ENCODE data around the gene GP2. TPM values are rescaled to one million over a fixed set of nuclear protein-coding genes. Genes with fewer than 3 reads are reported as not detected.

Gene GP2
- total and polyA plus RNA-seq, 2 donors (not counting 3 experiments of a cell fraction or from before 2014, with no cell fraction given), result not detected

- TF ChIP-seq GATA2 (IDR thresholded peaks at IDR 0.05; ENCODE audit: insufficient read depth, insufficient read length, low read depth, low read length) (no peak), EZH2 (IDR thresholded peaks at IDR 0.05; ENCODE audit: borderline replicate concordance, low read depth, low read length, severe bottlenecking) (no peak)
Measured at GRCh38 chr16:20344611-20345010, 17.3 kb upstream of the GP2 start.

GRCh38 chr16:20339744-20340143, 12.4 kb upstream of the GP2 start:
- Histone ChIP-seq H3K27me3 (ENCODE audit: control insufficient read depth in 2 of 2, insufficient read depth in 2 of 2, low read length in 2 of 2) (no peaks in the 10 kb centered on the region), H3K36me3 (ENCODE audit: control insufficient read depth in 2 of 2, extremely low read depth in 1 of 2, insufficient read depth in 2 of 2, low read length in 2 of 2) (no peaks in the 10 kb centered on the region), H3K4me2 (ENCODE audit: insufficient read depth, low read length) (no peak overlapping the region), H3K4me1 (ENCODE audit: control insufficient read depth, extremely low read depth, insufficient read depth, low read length) (no peaks in the 10 kb centered on the region), H2AFZ (ENCODE audit: low read depth, low read length) (no peak overlapping the region), H3K9me1 (replicated peaks; ENCODE audit: control insufficient read depth, extremely low read depth, insufficient read depth, low read length) (no peaks in the 10 kb centered on the region), H3K4me3 (replicated peaks in 1 of 3; ENCODE audit: insufficient read depth in 1 of 3, low read depth in 1 of 3, low read length in 3 of 3) (no peak overlapping the region), H3K9ac (replicated peaks; ENCODE audit: extremely low read depth, insufficient read depth, low read length) (no peak overlapping the region), H3K27ac (ENCODE audit: insufficient read depth, low read depth, low read length) (no peak overlapping the region), H3K79me2 (ENCODE audit: control insufficient read depth, insufficient read depth, low read length) (no peaks in the 10 kb centered on the region), H4K20me1 (replicated peaks; ENCODE audit: control insufficient read depth, extremely low read depth, insufficient read depth, low read length) (no peaks in the 10 kb centered on the region), H3K9me3 (replicated peaks; ENCODE audit: control insufficient read depth, insufficient read depth, low read length) (no peaks in the 10 kb centered on the region)
- no TSS peak for BruUV-seq (replicated peaks)
- FAIRE-seq (no peak), DNase-seq (ENCODE audit: low read depth, low spot score) (no peak)
- dilution Hi-C loops (cut with MboI; ENCODE audit: extremely low pct_ligation_motif_present, low sequenced_read_pairs), result no loop called here
- ChIA-PET CTCF (interaction anchor here (0.6 kb wide), 1 partner anchor 246 kb away, joined by 5 read pairs; no protein-coding TSS in a partner anchor), POLR2A (no interaction called here)
- TF ChIP-seq MAX (IDR thresholded peaks at IDR 0.05; ENCODE audit: insufficient read depth, insufficient read length) (no peak), EZH2 (IDR thresholded peaks at IDR 0.05; ENCODE audit: borderline replicate concordance, low read depth, low read length, severe bottlenecking) (no peak), POLR2A (IDR thresholded peaks at IDR 0.05; ENCODE audit: low read depth, low read length) (no peak), FOS (IDR thresholded peaks at IDR 0.05; ENCODE audit: borderline replicate concordance, insufficient read depth, low read length) (no peak), CTCF (IDR thresholded peaks at IDR 0.05; ENCODE audit: extremely low read depth in 1 of 2, insufficient read depth in 1 of 2, low read depth in 1 of 2, low read length in 2 of 2) (no peak), POLR2AphosphoS5 (IDR thresholded peaks at IDR 0.05; ENCODE audit: insufficient read depth, low read depth, low read length) (no peak), GATA2 (IDR thresholded peaks at IDR 0.05; ENCODE audit: insufficient read depth, insufficient read length, low read depth, low read length) (no peak), MYC (IDR thresholded peaks at IDR 0.05; ENCODE audit: low read depth, low read length) (no peak), JUN (IDR thresholded peaks at IDR 0.05; ENCODE audit: borderline replicate concordance, insufficient read depth, insufficient read length, low read depth) (no peak)
- intact Hi-C loops (cut with micrococcal nuclease), result no loop called here

More at GRCh38 chr16:20344611-20345010, 17.3 kb upstream of the GP2 start:
- Histone ChIP-seq H3K79me2 (ENCODE audit: control insufficient read depth, insufficient read depth, low read length) (no peaks in the 10 kb centered on the region), H4K20me1 (replicated peaks; ENCODE audit: control insufficient read depth, extremely low read depth, insufficient read depth, low read length) (no peaks in the 10 kb centered on the region), H2AFZ (ENCODE audit: low read depth, low read length) (no peak overlapping the region), H3K9me1 (replicated peaks; ENCODE audit: control insufficient read depth, extremely low read depth, insufficient read depth, low read length) (no peaks in the 10 kb centered on the region), H3K9me3 (replicated peaks; ENCODE audit: control insufficient read depth, insufficient read depth, low read length) (no peaks in the 10 kb centered on the region), H3K4me2 (ENCODE audit: insufficient read depth, low read length) (no peak overlapping the region), H3K27ac (ENCODE audit: insufficient read depth, low read depth, low read length) (no peak overlapping the region), H3K4me1 (ENCODE audit: control insufficient read depth, extremely low read depth, insufficient read depth, low read length) (no peaks in the 10 kb centered on the region), H3K4me3 (replicated peaks in 1 of 3; ENCODE audit: insufficient read depth in 1 of 3, low read depth in 1 of 3, low read length in 3 of 3) (no peak overlapping the region), H3K36me3 (ENCODE audit: control insufficient read depth in 2 of 2, extremely low read depth in 1 of 2, insufficient read depth in 2 of 2, low read length in 2 of 2) (no peaks in the 10 kb centered on the region), H3K9ac (replicated peaks; ENCODE audit: extremely low read depth, insufficient read depth, low read length) (no peak overlapping the region), H3K27me3 (ENCODE audit: control insufficient read depth in 2 of 2, insufficient read depth in 2 of 2, low read length in 2 of 2) (no peaks in the 10 kb centered on the region)
- dilution Hi-C loops (cut with MboI; ENCODE audit: extremely low pct_ligation_motif_present, low sequenced_read_pairs), result no loop called here
- FAIRE-seq (no peak), DNase-seq (ENCODE audit: low read depth, low spot score) (no peak)
- ChIA-PET CTCF (no interaction called here), POLR2A (no interaction called here)
- BruUV-seq (replicated peaks), result no TSS peak
- intact Hi-C loops (cut with micrococcal nuclease), result no loop called here

Data from endothelial cell of umbilical vein (primary cell).